Measurements from ENCODE around the gene TARBP2.

DNA sequence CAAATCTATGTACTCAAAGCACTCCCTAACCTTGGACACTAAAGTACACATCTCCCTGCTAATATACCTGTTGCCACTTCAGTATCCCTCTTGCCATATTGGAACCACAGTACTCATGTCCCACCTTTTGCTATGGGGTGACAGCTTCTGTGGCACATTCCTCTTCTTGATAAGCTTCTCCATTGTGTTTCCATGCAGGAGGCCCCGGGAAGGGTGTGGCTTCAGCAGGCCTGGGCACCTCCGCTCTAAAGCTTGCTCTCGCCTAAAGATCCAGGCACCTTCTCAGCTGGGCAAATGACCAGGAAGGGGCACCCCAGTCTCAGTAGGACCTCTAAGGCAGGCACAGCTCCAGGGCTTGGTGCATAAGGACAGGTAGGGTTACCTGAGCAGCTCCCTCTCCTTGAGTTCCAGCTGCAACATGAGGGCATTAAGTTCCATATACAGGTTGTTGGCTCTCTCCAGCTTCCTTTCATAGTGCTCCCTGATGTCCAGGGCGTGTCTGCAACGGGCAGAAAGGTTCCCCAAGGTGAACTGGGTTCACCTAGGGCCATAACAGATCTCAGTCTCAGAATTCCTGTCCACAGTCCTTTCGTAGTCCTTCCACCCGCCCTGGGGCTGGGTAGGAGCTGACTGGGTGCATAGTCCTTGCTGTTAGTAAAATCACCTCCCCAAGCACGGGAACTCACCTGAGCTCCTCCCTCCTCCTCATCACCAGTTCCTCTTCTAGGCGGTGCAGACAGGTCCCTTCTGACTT lies 17.7 kb upstream of the TARBP2 start:
- TF ChIP-seq RCOR1 (IDR thresholded peaks at IDR 0.05; ENCODE audit: low read depth, low read length) (no peak), BHLHE40 (IDR thresholded peaks at IDR 0.05; ENCODE audit: low read depth, low read length) (no peak), MAFK (IDR thresholded peaks at IDR 0.05; ENCODE audit: partially characterized antibody) (no peak), POLR2A (IDR thresholded peaks at IDR 0.05; ENCODE audit: low read length) (no peak), KDM1A (IDR thresholded peaks at IDR 0.05; ENCODE audit: low read depth) (no peak), CEBPB (IDR thresholded peaks at IDR 0.05) (no peak), RFX5 (IDR thresholded peaks at IDR 0.05) (no peak), ZFP36 (IDR thresholded peaks at IDR 0.05; ENCODE audit: borderline replicate concordance, partially characterized antibody) (no peak)
- TF ChIP-seq, protein P1, sequence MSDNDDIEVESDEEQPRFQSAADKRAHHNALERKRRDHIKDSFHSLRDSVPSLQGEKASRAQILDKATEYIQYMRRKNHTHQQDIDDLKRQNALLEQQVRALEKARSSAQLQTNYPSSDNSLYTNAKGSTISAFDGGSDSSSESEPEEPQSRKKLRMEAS (IDR thresholded peaks at IDR 0.05) = no peak
- TF ChIP-seq, protein P2, sequence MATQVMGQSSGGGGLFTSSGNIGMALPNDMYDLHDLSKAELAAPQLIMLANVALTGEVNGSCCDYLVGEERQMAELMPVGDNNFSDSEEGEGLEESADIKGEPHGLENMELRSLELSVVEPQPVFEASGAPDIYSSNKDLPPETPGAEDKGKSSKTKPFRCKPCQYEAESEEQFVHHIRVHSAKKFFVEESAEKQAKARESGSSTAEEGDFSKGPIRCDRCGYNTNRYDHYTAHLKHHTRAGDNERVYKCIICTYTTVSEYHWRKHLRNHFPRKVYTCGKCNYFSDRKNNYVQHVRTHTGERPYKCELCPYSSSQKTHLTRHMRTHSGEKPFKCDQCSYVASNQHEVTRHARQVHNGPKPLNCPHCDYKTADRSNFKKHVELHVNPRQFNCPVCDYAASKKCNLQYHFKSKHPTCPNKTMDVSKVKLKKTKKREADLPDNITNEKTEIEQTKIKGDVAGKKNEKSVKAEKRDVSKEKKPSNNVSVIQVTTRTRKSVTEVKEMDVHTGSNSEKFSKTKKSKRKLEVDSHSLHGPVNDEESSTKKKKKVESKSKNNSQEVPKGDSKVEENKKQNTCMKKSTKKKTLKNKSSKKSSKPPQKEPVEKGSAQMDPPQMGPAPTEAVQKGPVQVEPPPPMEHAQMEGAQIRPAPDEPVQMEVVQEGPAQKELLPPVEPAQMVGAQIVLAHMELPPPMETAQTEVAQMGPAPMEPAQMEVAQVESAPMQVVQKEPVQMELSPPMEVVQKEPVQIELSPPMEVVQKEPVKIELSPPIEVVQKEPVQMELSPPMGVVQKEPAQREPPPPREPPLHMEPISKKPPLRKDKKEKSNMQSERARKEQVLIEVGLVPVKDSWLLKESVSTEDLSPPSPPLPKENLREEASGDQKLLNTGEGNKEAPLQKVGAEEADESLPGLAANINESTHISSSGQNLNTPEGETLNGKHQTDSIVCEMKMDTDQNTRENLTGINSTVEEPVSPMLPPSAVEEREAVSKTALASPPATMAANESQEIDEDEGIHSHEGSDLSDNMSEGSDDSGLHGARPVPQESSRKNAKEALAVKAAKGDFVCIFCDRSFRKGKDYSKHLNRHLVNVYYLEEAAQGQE (IDR thresholded peaks at IDR 0.05) = no peak
- TF ChIP-seq, protein P3, sequence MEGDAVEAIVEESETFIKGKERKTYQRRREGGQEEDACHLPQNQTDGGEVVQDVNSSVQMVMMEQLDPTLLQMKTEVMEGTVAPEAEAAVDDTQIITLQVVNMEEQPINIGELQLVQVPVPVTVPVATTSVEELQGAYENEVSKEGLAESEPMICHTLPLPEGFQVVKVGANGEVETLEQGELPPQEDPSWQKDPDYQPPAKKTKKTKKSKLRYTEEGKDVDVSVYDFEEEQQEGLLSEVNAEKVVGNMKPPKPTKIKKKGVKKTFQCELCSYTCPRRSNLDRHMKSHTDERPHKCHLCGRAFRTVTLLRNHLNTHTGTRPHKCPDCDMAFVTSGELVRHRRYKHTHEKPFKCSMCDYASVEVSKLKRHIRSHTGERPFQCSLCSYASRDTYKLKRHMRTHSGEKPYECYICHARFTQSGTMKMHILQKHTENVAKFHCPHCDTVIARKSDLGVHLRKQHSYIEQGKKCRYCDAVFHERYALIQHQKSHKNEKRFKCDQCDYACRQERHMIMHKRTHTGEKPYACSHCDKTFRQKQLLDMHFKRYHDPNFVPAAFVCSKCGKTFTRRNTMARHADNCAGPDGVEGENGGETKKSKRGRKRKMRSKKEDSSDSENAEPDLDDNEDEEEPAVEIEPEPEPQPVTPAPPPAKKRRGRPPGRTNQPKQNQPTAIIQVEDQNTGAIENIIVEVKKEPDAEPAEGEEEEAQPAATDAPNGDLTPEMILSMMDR (IDR thresholded peaks at IDR 0.05) = no peak

Data from A549 (cell line).